Hepatocyte (in vitro differentiated cells): Measurements from ENCODE around the gene PREX1. TPM values are rescaled to one million over a fixed set of nuclear protein-coding genes. Genes with fewer than 3 reads are reported as not detected.

ENCODE experiments used
- DNase-seq: peaks from one replicate; pipeline ENCODE4 v3.0.0-alpha.2; 2016; ENCODE audit warnings: low spot score
- H2AFZ ChIP-seq: fragments of 200-600 bp; sonication (generic); 2 replicates; pipeline ENCODE4 v1.6.0; 2016; ENCODE audit warnings: antibody characterized with exemption, mild to moderate bottlenecking
- H3K27ac ChIP-seq: fragments of 200-600 bp; sonication (generic); 2 replicates; pipeline ENCODE4 v1.5.1; 2016; ENCODE audit warnings: mild to moderate bottlenecking
- H3K27me3 ChIP-seq: fragments of 200-600 bp; sonication (generic); 2 replicates; pipeline ENCODE4 v1.6.1; 2016
- H3K36me3 ChIP-seq: fragments of 200-600 bp; sonication (generic); replicated peaks from 2 replicates; pipeline ENCODE4 v1.5.1; 2016; ENCODE audit warnings: low read depth; ENCODE audit not compliant: insufficient read depth
- H3K4me1 ChIP-seq: fragments of 200-600 bp; sonication (generic); 2 replicates; pipeline ENCODE4 v1.5.1; 2016; ENCODE audit warnings: mild to moderate bottlenecking, moderate library complexity; ENCODE audit not compliant: insufficient read depth
- H3K4me2 ChIP-seq: fragments of 200-600 bp; sonication (generic); 2 replicates; pipeline ENCODE4 v1.6.0; 2016
- H3K4me3 ChIP-seq: fragments of 200-600 bp; sonication (generic); 2 replicates; pipeline ENCODE4 v1.5.1; 2016; ENCODE audit warnings: mild to moderate bottlenecking
- H3K79me2 ChIP-seq: fragments of 200-600 bp; sonication (generic); 2 replicates; pipeline ENCODE4 v1.6.0; 2017; ENCODE audit warnings: mild to moderate bottlenecking
- H3K9me2 ChIP-seq: fragments of 200-600 bp; sonication (generic); replicated peaks from 2 replicates; pipeline ENCODE4 v1.6.0; 2017; ENCODE audit warnings: mild to moderate bottlenecking; ENCODE audit not compliant: insufficient read depth
- H3K9me3 ChIP-seq: fragments of 200-600 bp; sonication (generic); 2 replicates; pipeline ENCODE4 v1.5.1; 2016; ENCODE audit warnings: low read depth, mild to moderate bottlenecking
- H4K20me1 ChIP-seq: fragments of 200-600 bp; sonication (generic); 2 replicates; pipeline ENCODE4 v1.6.0; 2016; ENCODE audit warnings: mild to moderate bottlenecking; ENCODE audit not compliant: insufficient read depth, poor library complexity, severe bottlenecking
- EZH2 ChIP-seq: fragments of 200-600 bp; sonication (generic); IDR thresholded peaks from 2 replicates; pipeline ENCODE4 v1.6.1; 2016; ENCODE audit warnings: antibody characterized with exemption, mild to moderate bottlenecking, borderline replicate concordance
- EZH2phosphoT487 ChIP-seq: fragments of 200-600 bp; sonication (generic); IDR thresholded peaks from one replicate; pipeline ENCODE4 v1.6.1; 2018; ENCODE audit warnings: antibody characterized with exemption, mild to moderate bottlenecking, low read depth, moderate library complexity; ENCODE audit not compliant: unreplicated experiment, severe bottlenecking
- WGBS: methylation state at CpG from one replicate; pipeline ENCODE4 v1.1.6; 2016; ENCODE audit warnings: low lambda C conversion rate; ENCODE audit errors: missing lambda C conversion rate; 5-methylcytosine and 5-hydroxymethylcytosine counted together
- polyA plus RNA-seq: library from polyadenylated mRNA; unstranded; fragments of >200 nt; fragmentation: Nextera tagmentation; extraction: Ambion mirVana; gene quantifications from 2 replicates; pipeline ENCODE4 v1.2.1, GENCODE V29; 2016
- total RNA-seq: library from RNA; depleted of rRNA; stranded (reverse); fragments of >200 nt; gene quantifications from 2 replicates; pipeline ENCODE4 v1.2.3, GENCODE V29; 2014
- TF ChIP-seq, protein P1 (sequence below): fragments of 200-600 bp; sonication (generic); IDR thresholded peaks from 2 replicates; pipeline ENCODE4 v1.5.1; 2016; ENCODE audit warnings: antibody characterized with exemption, mild to moderate bottlenecking; ENCODE audit not compliant: poor library complexity

The PREX1 gene
- total and polyA plus RNA-seq, 2 experiments from 2014 or later = 1.8 to 2.9 TPM

DNA sequence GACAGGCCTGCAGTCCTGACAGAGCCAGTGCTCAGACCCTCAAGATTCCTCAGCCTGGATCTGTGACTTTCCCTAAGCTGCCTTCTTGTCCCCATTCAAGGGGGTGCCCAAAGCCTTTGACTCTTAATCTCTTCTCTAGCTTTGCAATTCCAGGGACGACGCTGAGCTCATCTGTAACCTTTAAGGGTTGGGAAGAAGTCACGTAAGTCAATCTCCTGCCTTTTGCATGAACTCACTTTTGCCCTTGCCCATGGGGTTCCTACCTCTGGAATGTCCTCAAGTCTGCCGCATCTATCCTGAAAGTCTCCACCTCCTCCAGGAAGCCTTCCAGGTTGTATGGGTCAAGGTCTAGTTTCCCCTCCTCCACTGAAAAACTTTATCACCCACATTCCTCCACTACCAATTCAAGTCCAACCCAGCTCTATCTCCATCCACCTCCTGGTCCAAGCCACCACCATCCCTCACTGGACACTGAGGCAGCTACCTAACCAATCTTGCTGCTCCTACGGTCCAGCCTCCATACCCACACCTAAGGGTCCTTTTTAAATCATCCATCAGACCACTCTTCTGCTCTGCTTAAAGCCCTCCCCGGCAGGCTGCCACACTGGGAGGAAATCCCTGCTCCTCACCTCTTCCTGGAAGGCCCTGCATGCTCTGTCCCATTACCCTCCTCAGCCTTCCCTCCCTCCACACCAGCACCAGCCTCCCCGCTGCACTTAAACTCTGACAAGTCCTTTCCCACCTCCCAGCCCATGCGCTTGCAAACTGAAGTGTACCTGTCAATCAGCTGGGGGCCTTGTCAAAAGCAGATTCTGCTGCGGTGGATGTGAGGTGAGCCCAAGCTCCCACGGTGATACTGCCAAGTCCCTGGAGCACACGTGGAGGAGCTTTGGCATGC, 29.7 kb downstream of the PREX1 start:
- Histone ChIP-seq H3K27ac (no peak overlapping the region), H3K4me3 (no peak overlapping the region), H3K9me3 (no peaks in the 10 kb centered on the region), H3K4me2 (no peak overlapping the region), H3K79me2 (no peaks in the 10 kb centered on the region), H3K27me3 (no peaks in the 10 kb centered on the region), H3K36me3 (no peaks in the 10 kb centered on the region), H3K9me2 (no peaks in the 10 kb centered on the region), H2AFZ (no peak overlapping the region), H4K20me1 (no peaks in the 10 kb centered on the region), H3K4me1 (peaks cover 5% of the 10 kb centered on the region)
- no peak for TF ChIP-seq EZH2
- no peak for TF ChIP-seq EZH2phosphoT487
- TF ChIP-seq, protein P1, sequence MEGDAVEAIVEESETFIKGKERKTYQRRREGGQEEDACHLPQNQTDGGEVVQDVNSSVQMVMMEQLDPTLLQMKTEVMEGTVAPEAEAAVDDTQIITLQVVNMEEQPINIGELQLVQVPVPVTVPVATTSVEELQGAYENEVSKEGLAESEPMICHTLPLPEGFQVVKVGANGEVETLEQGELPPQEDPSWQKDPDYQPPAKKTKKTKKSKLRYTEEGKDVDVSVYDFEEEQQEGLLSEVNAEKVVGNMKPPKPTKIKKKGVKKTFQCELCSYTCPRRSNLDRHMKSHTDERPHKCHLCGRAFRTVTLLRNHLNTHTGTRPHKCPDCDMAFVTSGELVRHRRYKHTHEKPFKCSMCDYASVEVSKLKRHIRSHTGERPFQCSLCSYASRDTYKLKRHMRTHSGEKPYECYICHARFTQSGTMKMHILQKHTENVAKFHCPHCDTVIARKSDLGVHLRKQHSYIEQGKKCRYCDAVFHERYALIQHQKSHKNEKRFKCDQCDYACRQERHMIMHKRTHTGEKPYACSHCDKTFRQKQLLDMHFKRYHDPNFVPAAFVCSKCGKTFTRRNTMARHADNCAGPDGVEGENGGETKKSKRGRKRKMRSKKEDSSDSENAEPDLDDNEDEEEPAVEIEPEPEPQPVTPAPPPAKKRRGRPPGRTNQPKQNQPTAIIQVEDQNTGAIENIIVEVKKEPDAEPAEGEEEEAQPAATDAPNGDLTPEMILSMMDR = no peak
- WGBS = 75% methylated on average over 11 of the region's 11 CpGs
- no peak for DNase-seq

DNA sequence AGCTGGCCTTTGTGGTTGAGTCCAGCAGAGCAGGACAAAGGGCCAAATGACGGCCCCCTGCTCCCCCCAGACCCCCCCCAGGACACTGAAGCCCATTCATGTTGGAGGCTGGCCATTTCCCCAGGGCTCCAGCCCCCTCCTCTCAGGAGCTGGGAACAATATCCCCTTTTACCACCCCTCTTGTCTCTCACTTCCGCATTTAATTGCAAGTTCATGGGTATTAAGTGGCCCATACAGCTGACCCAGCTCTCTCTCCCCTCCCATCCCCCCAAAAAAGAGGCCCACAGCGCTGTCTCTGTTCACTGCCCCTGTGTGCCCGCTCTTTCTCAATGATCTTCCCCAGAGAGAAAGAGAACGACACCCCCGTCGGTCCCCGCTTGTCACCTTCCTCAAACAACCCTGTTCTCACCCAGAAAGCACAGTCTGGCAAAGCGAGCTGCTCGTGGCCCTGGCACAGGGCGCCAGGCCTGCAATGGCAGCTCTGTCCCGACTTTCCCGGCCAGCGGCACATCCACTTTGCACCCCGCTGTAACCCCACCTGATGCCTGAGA, 30.4 kb downstream of the PREX1 start:
- no peak overlapping the region for H3K27ac ChIP-seq
- no peak for DNase-seq

DNA sequence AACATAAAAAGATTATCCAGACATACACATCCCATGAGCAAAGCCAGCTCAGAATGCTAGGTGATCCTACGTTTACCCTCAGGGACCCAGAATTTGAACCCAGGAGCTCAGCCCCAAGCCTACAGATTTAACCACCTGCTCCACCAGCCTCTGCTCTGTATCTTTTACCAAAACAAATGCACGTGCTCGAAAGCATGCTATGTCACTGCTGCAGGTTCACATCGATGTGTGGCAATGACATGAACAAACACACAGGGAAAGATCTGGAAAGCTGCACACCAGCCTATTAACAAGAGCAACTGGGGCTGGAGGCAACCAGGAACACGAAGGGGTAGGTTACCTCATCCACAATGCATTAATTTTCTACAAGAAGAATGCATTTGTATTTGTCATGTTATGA, 32.1 kb downstream of the PREX1 start:
- Histone ChIP-seq H3K27me3 (no peaks in the 10 kb centered on the region), H2AFZ (no peak overlapping the region), H3K36me3 (no peaks in the 10 kb centered on the region), H3K27ac (no peak overlapping the region), H3K4me2 (no peak overlapping the region), H3K9me2 (no peaks in the 10 kb centered on the region), H3K4me1 (peaks cover 5% of the 10 kb centered on the region), H4K20me1 (no peaks in the 10 kb centered on the region), H3K79me2 (no peaks in the 10 kb centered on the region), H3K4me3 (no peak overlapping the region), H3K9me3 (no peaks in the 10 kb centered on the region)
- TF ChIP-seq, protein P1 = no peak
- no peak for TF ChIP-seq EZH2
- no peak for TF ChIP-seq EZH2phosphoT487
- WGBS = 71% methylated on average over 5 of the region's 5 CpGs
- no peak for DNase-seq

More for the DNA sequence above, 30.4 kb downstream of the PREX1 start:
- H3K9me2 ChIP-seq = no peaks in the 10 kb centered on the region
- H3K27me3 ChIP-seq = no peaks in the 10 kb centered on the region
- H3K4me2 ChIP-seq = no peak overlapping the region
- peaks cover 5% of the 10 kb centered on the region for H3K4me1 ChIP-seq
- no peak overlapping the region for H3K4me3 ChIP-seq
- 89% methylated on average over 14 of the region's 15 CpGs for WGBS
- no peaks in the 10 kb centered on the region for H3K79me2 ChIP-seq
- no peaks in the 10 kb centered on the region for H3K36me3 ChIP-seq
- no peak overlapping the region for H2AFZ ChIP-seq
- no peaks in the 10 kb centered on the region for H4K20me1 ChIP-seq
- no peaks in the 10 kb centered on the region for H3K9me3 ChIP-seq
- TF ChIP-seq, protein P1 = no peak
- TF ChIP-seq EZH2 (no peak), EZH2phosphoT487 (no peak)
